Measurements from ENCODE around the gene VOPP1.

The VOPP1 gene

GRCh38 chr7:55465691-55466090 is 106.6 kb downstream of the VOPP1 start:
- Histone ChIP-seq H4K91ac (ENCODE audit: low read length) (no peak overlapping the region), H3K27ac (ENCODE audit: low read length, poor library complexity, severe bottlenecking) (no peak overlapping the region), H3K23ac (ENCODE audit: low read length in 2 of 2) (no peak overlapping the region), H2BK12ac (ENCODE audit: low read length in 2 of 2) (no peak overlapping the region), H3K4me3 (ENCODE audit: insufficient read depth in 1 of 2, low read depth in 1 of 2, low read length in 2 of 2) (no peak overlapping the region), H3K14ac (ENCODE audit: low read length in 2 of 2) (no peak overlapping the region), H2AFZ (ENCODE audit: low read depth, low read length) (no peak overlapping the region), H2BK120ac (ENCODE audit: low read depth, low read length) (no peak overlapping the region), H3K18ac (ENCODE audit: low read depth in 1 of 2, low read length in 2 of 2) (no peak overlapping the region), H3K4me1 (ENCODE audit: control insufficient read depth, insufficient read depth, low read depth, low read length) (peaks cover 16% of the 10 kb centered on the region), H3K27me3 (ENCODE audit: control insufficient read depth in 1 of 2, insufficient read depth in 1 of 2, low read length in 2 of 2) (no peaks in the 10 kb centered on the region), H2BK5ac (ENCODE audit: low read depth, low read length, poor library complexity, severe bottlenecking) (no peak overlapping the region), H3K9ac (ENCODE audit: low read length) (no peak overlapping the region), H3K79me1 (replicated peaks; ENCODE audit: low read length, poor library complexity, severe bottlenecking) (peaks cover 34% of the 10 kb centered on the region), H2BK15ac (ENCODE audit: low read depth, poor library complexity, severe bottlenecking) (no peak overlapping the region), H3K36me3 (ENCODE audit: control insufficient read depth in 1 of 2, insufficient read depth in 2 of 2, low read depth in 1 of 2, low read length in 2 of 2) (peaks cover 33 to 66% of the 10 kb centered on the region in 2 experiments), H2AK5ac (ENCODE audit: low read length, severe bottlenecking) (no peak overlapping the region), H3K9me3 (ENCODE audit: control insufficient read depth, low read length) (peaks cover 18% of the 10 kb centered on the region), H4K8ac (ENCODE audit: low read length) (no peak overlapping the region), H3K4ac (ENCODE audit: low read depth in 1 of 2, low read length in 2 of 2) (no peak overlapping the region), H3K4me2 (ENCODE audit: low read length, poor library complexity, severe bottlenecking) (no peak overlapping the region)
- DNase-seq = peak; percentile 45
- WGBS = 48% methylated on average over 2 of the region's 2 CpGs

- Histone ChIP-seq H3K18ac (ENCODE audit: low read depth in 1 of 2, low read length in 2 of 2) (no peak overlapping the region), H3K14ac (ENCODE audit: low read length in 2 of 2) (no peak overlapping the region), H3K9ac (ENCODE audit: low read length) (no peak overlapping the region), H4K8ac (ENCODE audit: low read length) (no peak overlapping the region), H3K9me3 (ENCODE audit: control insufficient read depth, low read length) (peaks cover 28% of the 10 kb centered on the region), H2AFZ (ENCODE audit: low read depth, low read length) (no peak overlapping the region), H2BK5ac (ENCODE audit: low read depth, low read length, poor library complexity, severe bottlenecking) (no peak overlapping the region), H4K91ac (ENCODE audit: low read length) (no peak overlapping the region), H3K4me3 (ENCODE audit: insufficient read depth in 1 of 2, low read depth in 1 of 2, low read length in 2 of 2) (no peak overlapping the region), H2BK12ac (ENCODE audit: low read length in 2 of 2) (no peak overlapping the region), H3K36me3 (ENCODE audit: control insufficient read depth in 1 of 2, insufficient read depth in 2 of 2, low read depth in 1 of 2, low read length in 2 of 2) (peaks cover 33 to 57% of the 10 kb centered on the region in 2 experiments), H2BK120ac (ENCODE audit: low read depth, low read length) (no peak overlapping the region), H3K27ac (ENCODE audit: low read length, poor library complexity, severe bottlenecking) (no peak overlapping the region), H3K4me2 (ENCODE audit: low read length, poor library complexity, severe bottlenecking) (no peak overlapping the region), H3K23ac (ENCODE audit: low read length in 2 of 2) (no peak overlapping the region), H3K79me1 (replicated peaks; ENCODE audit: low read length, poor library complexity, severe bottlenecking) (peaks cover 33% of the 10 kb centered on the region), H2BK15ac (ENCODE audit: low read depth, poor library complexity, severe bottlenecking) (no peak overlapping the region), H3K4ac (ENCODE audit: low read depth in 1 of 2, low read length in 2 of 2) (no peak overlapping the region), H3K27me3 (ENCODE audit: control insufficient read depth in 1 of 2, insufficient read depth in 1 of 2, low read length in 2 of 2) (no peaks in the 10 kb centered on the region), H3K4me1 (ENCODE audit: control insufficient read depth, insufficient read depth, low read depth, low read length) (peaks cover 12% of the 10 kb centered on the region), H2AK5ac (ENCODE audit: low read length, severe bottlenecking) (no peak overlapping the region)
- 85% methylated on average over 2 of the region's 2 CpGs for WGBS
- no peak for DNase-seq
Observed at GRCh38 chr7:55464422-55464821, 107.9 kb downstream of the VOPP1 start.

GRCh38 chr7:55463686-55464262 is 108.5 kb downstream of the VOPP1 start:
- peak overlapping the region; percentile 22 for H4K8ac ChIP-seq (ENCODE audit: low read length)
- peak overlapping the region; percentile 32 for H2BK5ac ChIP-seq (ENCODE audit: low read depth, low read length, poor library complexity, severe bottlenecking)
- no peak overlapping the region for H3K4ac ChIP-seq (ENCODE audit: low read depth in 1 of 2, low read length in 2 of 2)
- no peak overlapping the region for H3K27ac ChIP-seq (ENCODE audit: low read length, poor library complexity, severe bottlenecking)
- peaks cover 11% of the 10 kb centered on the region for H3K4me1 ChIP-seq (ENCODE audit: control insufficient read depth, insufficient read depth, low read depth, low read length)
- H3K18ac ChIP-seq (ENCODE audit: low read depth in 1 of 2, low read length in 2 of 2) = no peak overlapping the region
- H2BK120ac ChIP-seq (ENCODE audit: low read depth, low read length) = no peak overlapping the region
- H3K4me2 ChIP-seq (ENCODE audit: low read length, poor library complexity, severe bottlenecking) = no peak overlapping the region
- H4K91ac ChIP-seq (ENCODE audit: low read length) = peak overlapping the region; percentile 35
- H3K23ac ChIP-seq (ENCODE audit: low read length in 2 of 2) = no peak overlapping the region
- no peak for DNase-seq
- no peak overlapping the region for H3K14ac ChIP-seq (ENCODE audit: low read length in 2 of 2)
- H2AK5ac ChIP-seq (ENCODE audit: low read length, severe bottlenecking) = no peak overlapping the region
- H3K9ac ChIP-seq (ENCODE audit: low read length) = no peak overlapping the region
- 98% methylated on average over 4 of the region's 4 CpGs for WGBS
- no peak overlapping the region for H2BK15ac ChIP-seq (ENCODE audit: low read depth, poor library complexity, severe bottlenecking)
- H2BK12ac ChIP-seq (ENCODE audit: low read length in 2 of 2) = no peak overlapping the region
- no peak overlapping the region for H2AFZ ChIP-seq (ENCODE audit: low read depth, low read length)
- no peaks in the 10 kb centered on the region for H3K27me3 ChIP-seq (ENCODE audit: control insufficient read depth in 1 of 2, insufficient read depth in 1 of 2, low read length in 2 of 2)
- H3K4me3 ChIP-seq (ENCODE audit: insufficient read depth in 1 of 2, low read depth in 1 of 2, low read length in 2 of 2) = no peak overlapping the region
- H3K36me3 ChIP-seq (ENCODE audit: control insufficient read depth in 1 of 2, insufficient read depth in 2 of 2, low read depth in 1 of 2, low read length in 2 of 2) = peaks cover 33 to 55% of the 10 kb centered on the region in 2 experiments
- H3K9me3 ChIP-seq (ENCODE audit: control insufficient read depth, low read length) = peaks cover 35% of the 10 kb centered on the region
- H3K79me1 ChIP-seq (replicated peaks; ENCODE audit: low read length, poor library complexity, severe bottlenecking) = peaks cover 33% of the 10 kb centered on the region

GRCh38 chr7:55458351-55458750 is 114.0 kb downstream of the VOPP1 start:
- no peak overlapping the region for H2BK12ac ChIP-seq (ENCODE audit: low read length in 2 of 2)
- H3K27me3 ChIP-seq (ENCODE audit: control insufficient read depth in 1 of 2, insufficient read depth in 1 of 2, low read length in 2 of 2) = no peaks in the 10 kb centered on the region
- DNase-seq = no peak
- WGBS = no CpG with 5 or more reads among the region's 1 CpG
- H3K4me1 ChIP-seq (ENCODE audit: control insufficient read depth, insufficient read depth, low read depth, low read length) = no peaks in the 10 kb centered on the region
- H3K79me1 ChIP-seq (replicated peaks; ENCODE audit: low read length, poor library complexity, severe bottlenecking) = peaks cover under 1% of the 10 kb centered on the region
- no peak overlapping the region for H2BK120ac ChIP-seq (ENCODE audit: low read depth, low read length)
- H3K4me3 ChIP-seq (ENCODE audit: insufficient read depth in 1 of 2, low read depth in 1 of 2, low read length in 2 of 2) = no peak overlapping the region
- H3K4me2 ChIP-seq (ENCODE audit: low read length, poor library complexity, severe bottlenecking) = no peak overlapping the region
- peaks cover 37% of the 10 kb centered on the region for H3K9me3 ChIP-seq (ENCODE audit: control insufficient read depth, low read length)
- no peak overlapping the region for H4K8ac ChIP-seq (ENCODE audit: low read length)
- peaks cover under 1 to 6% of the 10 kb centered on the region in 2 experiments for H3K36me3 ChIP-seq (ENCODE audit: control insufficient read depth in 1 of 2, insufficient read depth in 2 of 2, low read depth in 1 of 2, low read length in 2 of 2)
- no peak overlapping the region for H3K23ac ChIP-seq (ENCODE audit: low read length in 2 of 2)
- H3K9ac ChIP-seq (ENCODE audit: low read length) = no peak overlapping the region
- no peak overlapping the region for H4K91ac ChIP-seq (ENCODE audit: low read length)
- H2BK15ac ChIP-seq (ENCODE audit: low read depth, poor library complexity, severe bottlenecking) = no peak overlapping the region
- no peak overlapping the region for H2AK5ac ChIP-seq (ENCODE audit: low read length, severe bottlenecking)
- no peak overlapping the region for H3K4ac ChIP-seq (ENCODE audit: low read depth in 1 of 2, low read length in 2 of 2)
- no peak overlapping the region for H3K18ac ChIP-seq (ENCODE audit: low read depth in 1 of 2, low read length in 2 of 2)
- H3K14ac ChIP-seq (ENCODE audit: low read length in 2 of 2) = no peak overlapping the region
- H3K27ac ChIP-seq (ENCODE audit: low read length, poor library complexity, severe bottlenecking) = no peak overlapping the region
- H2AFZ ChIP-seq (ENCODE audit: low read depth, low read length) = no peak overlapping the region
- no peak overlapping the region for H2BK5ac ChIP-seq (ENCODE audit: low read depth, low read length, poor library complexity, severe bottlenecking)
